Mucosa of descending colon (tissue), 3 donors: ENCODE measurements around the gene WFDC1. TPM values are rescaled to one million over a fixed set of nuclear protein-coding genes. Genes with fewer than 3 reads are reported as not detected.

Experiments
- ATAC-seq: fragments of 200-7000 bp; cut with Tn5 transposase; one replicate; pipeline ENCODE4 v1.9.1; 2020; ENCODE audit warnings: mild to moderate bottlenecking, moderate library complexity
- DNase-seq, 3 donors: peaks; one replicate each; pipeline ENCODE4 v3.0.0-alpha.2; 2020
- H3K36me3 ChIP-seq: fragments of 200-600 bp; one replicate; pipeline ENCODE4 v1.8.0; 2021; ENCODE audit warnings: low read depth, mild to moderate bottlenecking
- H3K4me1 ChIP-seq: fragments of 200-600 bp; one replicate; pipeline ENCODE4 v1.8.0; 2021; ENCODE audit warnings: low read depth, mild to moderate bottlenecking
- H3K4me3 ChIP-seq: fragments of 200-600 bp; one replicate; pipeline ENCODE4 v1.8.0; 2021; ENCODE audit warnings: mild to moderate bottlenecking
- H3K9me3 ChIP-seq: fragments of 200-600 bp; one replicate; pipeline ENCODE4 v1.8.0; 2021; ENCODE audit warnings: mild to moderate bottlenecking
- CTCF ChIP-seq: fragments of 200-600 bp; IDR thresholded peaks from one replicate; pipeline ENCODE4 v1.8.0; 2022; ENCODE audit warnings: antibody characterized with exemption, mild to moderate bottlenecking
- intact Hi-C, 2 donors: fragments of 100-400 bp; cut with DNase I in 1 of 2; cut with micrococcal nuclease in 1 of 2; formaldehyde crosslinking; loops; one replicate each; pipeline versions ENCODE4 v1.11.0 to v1.11.1; 2022; cut with DNase I, micrococcal nuclease
- total RNA-seq, 3 donors: library from RNA; stranded (reverse); fragmentation: NEBNext Ultra II Directional in 2 of 3; extraction: Animal tissue kit (Norgen Biotek cat#: 25700) in 2 of 3; gene quantifications; one replicate each; pipeline versions ENCODE4 v1.2.1 to v1.2.4, GENCODE V29; 2021 to 2023
- donor health status: DM: no; HTN: no; CAD: no; lungs with moderate emphysema.
- donor health status: DM: no; HTN: no; CAD: no.
- donor health status: DM: no; HTN: yes; CAD: no.

WFDC1 gene
- total RNA-seq, 3 donors from 2014 or later: 7.5 to 30.5 (median 10.9) TPM

GRCh38 chr16:84260766-84261554 lies 33.7 kb upstream of the WFDC1 start:
- Histone ChIP-seq H3K36me3 (no peaks in the 10 kb centered on the region), H3K4me3 (no peak overlapping the region), H3K9me3 (no peaks in the 10 kb centered on the region), H3K4me1 (no peaks in the 10 kb centered on the region)
- no peak for ATAC-seq
- intact Hi-C loops: no loop called here
- no peak for TF ChIP-seq CTCF
- DNase-seq: no peak

- no peak for TF ChIP-seq CTCF
- intact Hi-C loops: no loop called here
- no peaks in the 10 kb centered on the region for H3K4me1 ChIP-seq
Observed at GRCh38 chr16:84262031-84262430, 32.6 kb upstream of the WFDC1 start.

GRCh38 chr16:84262939-84263338 lies 31.7 kb upstream of the WFDC1 start:
- Histone ChIP-seq H3K4me3 (no peak overlapping the region), H3K4me1 (no peaks in the 10 kb centered on the region), H3K9me3 (no peaks in the 10 kb centered on the region), H3K36me3 (no peaks in the 10 kb centered on the region)
- TF ChIP-seq CTCF: no peak
- intact Hi-C loops: no loop called here
- DNase-seq: no peak
- ATAC-seq: no peak

More at GRCh38 chr16:84262031-84262430, 32.6 kb upstream of the WFDC1 start:
- ATAC-seq: no peak
- no peak overlapping the region for H3K4me3 ChIP-seq
- H3K36me3 ChIP-seq: no peaks in the 10 kb centered on the region
- no peaks in the 10 kb centered on the region for H3K9me3 ChIP-seq
- no peak for DNase-seq

GRCh38 chr16:84266451-84266850 lies 28.2 kb upstream of the WFDC1 start:
- Histone ChIP-seq H3K9me3 (no peaks in the 10 kb centered on the region), H3K4me3 (no peak overlapping the region), H3K4me1 (no peaks in the 10 kb centered on the region), H3K36me3 (no peaks in the 10 kb centered on the region)
- no peak for TF ChIP-seq CTCF
- intact Hi-C loops: no loop called here
- peak; percentile 90 for ATAC-seq
- DNase-seq: peak in 1 of 3 donors; percentile 38

GRCh38 chr16:84267380-84267779 lies 27.3 kb upstream of the WFDC1 start:
- H3K4me1 ChIP-seq: no peaks in the 10 kb centered on the region

More at GRCh38 chr16:84267380-84267779, 27.3 kb upstream of the WFDC1 start:
- intact Hi-C loops: no loop called here
- ATAC-seq (no peak), DNase-seq (no peak)
- Histone ChIP-seq H3K4me3 (no peak overlapping the region), H3K36me3 (no peaks in the 10 kb centered on the region), H3K9me3 (no peaks in the 10 kb centered on the region)
- no peak for TF ChIP-seq CTCF
